H1 (cell line): ENCODE measurements around the gene ACTL10. TPM values are rescaled to one million over a fixed set of nuclear protein-coding genes. Genes with fewer than 3 reads are reported as not detected.
"Not testable (repeated sequence)": the region's sequence is repeated elsewhere in the genome, so short reads cannot be mapped to it uniquely, and the experiment has no call there.

Experiments
- CTCF ChIA-PET: fragments of 300-600 bp; sonication (Branson Sonifier 250); formaldehyde crosslinking; loops from one replicate; lab custom pipeline; 2021; ENCODE audit not compliant: partially characterized antibody; lab: Charles Lee
- POLR2A ChIA-PET: fragments of 300-600 bp; sonication (Branson Sonifier 250); formaldehyde crosslinking; loops from one replicate; lab custom pipeline; 2021; ENCODE audit warnings: inconsistent platforms; ENCODE audit not compliant: partially characterized antibody; lab: Charles Lee
- DNase-seq, 2 experiments: peaks; one replicate each; pipeline versions ENCODE4 v3.0.0 to v3.0.0-alpha.2; 2010 to 2022; ENCODE audit warnings: low spot score in 2 of 2, low read depth in 1 of 2, mixed read lengths in 1 of 2
- FAIRE-seq: peaks from 2 replicates; lab custom pipeline; 2011; peaks lifted over from hg19 to GRCh38; lab: Jason Lieb, UNC
- H2AFZ ChIP-seq: 2 replicates; pipeline ENCODE4 v1.8.1; 2012; ENCODE audit warnings: low read length, inconsistent platforms
- H2AK5ac ChIP-seq: 2 replicates; pipeline ENCODE4 v1.6.1; 2013; ENCODE audit warnings: low read depth, low read length
- H2BK120ac ChIP-seq: replicated peaks from 2 replicates; pipeline ENCODE3; 2013; ENCODE audit warnings: low read depth, low read length, inconsistent platforms
- H2BK12ac ChIP-seq: 2 replicates; pipeline ENCODE4 v1.6.1; 2013; ENCODE audit warnings: low read depth, low read length
- H2BK15ac ChIP-seq: 2 replicates; pipeline ENCODE4 v1.6.1; 2013; ENCODE audit warnings: low read length
- H2BK20ac ChIP-seq: 2 replicates; pipeline ENCODE4 v1.6.1; 2013; ENCODE audit warnings: low read length
- H2BK5ac ChIP-seq: 2 replicates; pipeline ENCODE4 v1.6.1; 2013; ENCODE audit warnings: low read depth, low read length
- H3K14ac ChIP-seq: 2 replicates; pipeline ENCODE4 v1.6.1; 2013; ENCODE audit warnings: inconsistent platforms; ENCODE audit not compliant: insufficient read length
- H3K18ac ChIP-seq: 2 replicates; pipeline ENCODE4 v1.6.1; 2013; ENCODE audit warnings: low read length; ENCODE audit errors: extremely low read depth
- H3K23ac ChIP-seq: 2 replicates; pipeline ENCODE4 v1.6.1; 2013; ENCODE audit warnings: inconsistent platforms; ENCODE audit not compliant: insufficient read length
- H3K23me2 ChIP-seq: 2 replicates; pipeline ENCODE4 v1.6.1; 2013; ENCODE audit warnings: low read depth, low read length
- H3K27ac ChIP-seq: 2 replicates; pipeline ENCODE4 v1.6.1; 2011; ENCODE audit warnings: low read depth, low read length, inconsistent platforms
- H3K27me3 ChIP-seq, 4 experiments: replicated peaks in 1 of 4; 1 replicate in 1 of 4; 2 replicates in 3 of 4; pipeline versions ENCODE4 v1.6.1 to v1.8.1; 2011 to 2013; ENCODE audit warnings: low read length in 3 of 4, mild to moderate bottlenecking in 3 of 4, inconsistent platforms in 2 of 4, mixed read lengths in 2 of 4, moderate library complexity in 1 of 4; ENCODE audit not compliant: control insufficient read depth in 3 of 4, insufficient read depth in 3 of 4; ENCODE audit errors: extremely low read depth in 1 of 4
- H3K36me3 ChIP-seq, 4 experiments: 2 replicates each; pipeline versions ENCODE4 v1.6.1 to v1.8.1; 2011 to 2013; ENCODE audit warnings: mild to moderate bottlenecking in 4 of 4, low read length in 3 of 4, moderate library complexity in 2 of 4, control low read depth in 1 of 4, inconsistent platforms in 1 of 4; ENCODE audit not compliant: insufficient read depth in 4 of 4, control insufficient read depth in 2 of 4
- H3K4ac ChIP-seq: replicated peaks from 2 replicates; pipeline ENCODE3; 2013; ENCODE audit warnings: low read length, low read depth, mixed read lengths, inconsistent platforms; ENCODE audit not compliant: insufficient read length
- H3K4me1 ChIP-seq, 4 experiments: replicated peaks in 1 of 4; 1 replicate in 1 of 4; 2 replicates in 3 of 4; pipeline versions ENCODE4 v1.6.1 to v1.8.1; 2011 to 2013; ENCODE audit warnings: low read length in 3 of 4, inconsistent platforms in 2 of 4, mixed read lengths in 1 of 4; ENCODE audit not compliant: insufficient read depth in 4 of 4, control insufficient read depth in 3 of 4
- H3K4me2 ChIP-seq, 2 experiments: 2 replicates each; pipeline versions ENCODE4 v1.6.1 to v1.8.1; 2011 to 2013; ENCODE audit warnings: low read depth in 2 of 2, low read length in 2 of 2, control low read depth in 1 of 2, inconsistent platforms in 1 of 2, mild to moderate bottlenecking in 1 of 2; ENCODE audit not compliant: insufficient read depth in 1 of 2
- H3K4me3 ChIP-seq, 4 experiments: fragments of 200-600, 300-600 bp in 1 of 4; sonication (generic), shearing (Covaris generic), sonication (Bioruptor Twin) in 1 of 4; 2 replicates each; pipeline versions ENCODE4 v1.5.1 to v1.8.1; 2011 to 2016; ENCODE audit warnings: low read length in 4 of 4, low read depth in 3 of 4, control low read depth in 2 of 4, inconsistent platforms in 2 of 4, mild to moderate bottlenecking in 2 of 4, mixed read lengths in 1 of 4, moderate library complexity in 1 of 4; ENCODE audit not compliant: insufficient read depth in 2 of 4; ENCODE audit errors: extremely low read depth in 1 of 4
- H3K56ac ChIP-seq: replicated peaks from 2 replicates; pipeline ENCODE3; 2013; ENCODE audit warnings: low read depth, mild to moderate bottlenecking, mixed read lengths, low read length, inconsistent platforms; ENCODE audit not compliant: insufficient read length
- H3K79me1 ChIP-seq: 2 replicates; pipeline ENCODE4 v1.6.1; 2013; ENCODE audit warnings: low read depth, low read length, control low read depth
- H3K79me2 ChIP-seq, 2 experiments: 2 replicates each; pipeline versions ENCODE4 v1.6.1 to v1.8.1; 2012 to 2013; ENCODE audit warnings: low read length in 2 of 2, mild to moderate bottlenecking in 2 of 2, inconsistent platforms in 1 of 2; ENCODE audit not compliant: insufficient read depth in 2 of 2, control insufficient read depth in 1 of 2
- H3K9ac ChIP-seq, 4 experiments: replicated peaks in 1 of 4; 1 replicate in 1 of 4; 2 replicates in 3 of 4; pipeline versions ENCODE4 v1.6.1 to v1.8.1; 2011 to 2013; ENCODE audit warnings: low read depth in 3 of 4, low read length in 3 of 4, control low read depth in 2 of 4, mild to moderate bottlenecking in 2 of 4, moderate library complexity in 2 of 4, inconsistent platforms in 1 of 4; ENCODE audit errors: extremely low read depth in 1 of 4
- H3K9me3 ChIP-seq, 2 experiments: 2 replicates each; pipeline versions ENCODE4 v1.6.1 to v1.8.1; 2012 to 2013; ENCODE audit warnings: mild to moderate bottlenecking in 2 of 2, moderate library complexity in 2 of 2, control low read depth in 1 of 2, inconsistent platforms in 1 of 2, low read depth in 1 of 2, low read length in 1 of 2, mixed read lengths in 1 of 2; ENCODE audit not compliant: insufficient read depth in 2 of 2
- H4K20me1 ChIP-seq, 2 experiments: replicated peaks in 1 of 2; 2 replicates each; pipeline versions ENCODE3 to v1.8.1; 2011 to 2013; ENCODE audit warnings: inconsistent platforms in 2 of 2, low read length in 2 of 2, mild to moderate bottlenecking in 1 of 2; ENCODE audit not compliant: insufficient read depth in 2 of 2, control insufficient read depth in 1 of 2
- H4K5ac ChIP-seq: 2 replicates; pipeline ENCODE4 v1.6.1; 2013; ENCODE audit warnings: low read length, low read depth, mixed read lengths, inconsistent platforms; ENCODE audit not compliant: insufficient read length
- H4K8ac ChIP-seq: 2 replicates; pipeline ENCODE4 v1.8.0; 2013; ENCODE audit warnings: mild to moderate bottlenecking, moderate library complexity, low read length, inconsistent platforms; ENCODE audit not compliant: insufficient read depth; ENCODE audit errors: extremely low read depth
- H4K91ac ChIP-seq: replicated peaks from 2 replicates; pipeline ENCODE3; 2013; ENCODE audit warnings: low read length, mixed read lengths, inconsistent platforms; ENCODE audit not compliant: insufficient read length
- WGBS, 2 experiments: shearing (Covaris generic) in 1 of 2; methylation state at CpG; one replicate each; pipeline versions ENCODE4 v1.1.6 to v1.1.7; 2013 to 2015; ENCODE audit warnings: low lambda C conversion rate in 2 of 2, mixed read lengths in 2 of 2, inconsistent platforms in 1 of 2, low coverage in 1 of 2, missing lambda C conversion rate in 1 of 2; ENCODE audit not compliant: insufficient replicate concordance in 2 of 2, insufficient coverage in 1 of 2, insufficient read length in 1 of 2; ENCODE audit errors: extremely low coverage in 1 of 2, missing lambda C conversion rate in 1 of 2; 5-methylcytosine and 5-hydroxymethylcytosine counted together
- polyA plus RNA-seq, 7 experiments: library from polyadenylated mRNA; depleted of rRNA in 3 of 7; stranded (reverse) in 5 of 7; unstranded in 2 of 7; fragments of >200 nt in 5 of 7; fragments of 200-250 nt in 2 of 7; gene quantifications; 1 replicate in 5 of 7; 2 replicates in 1 of 7; 4 replicates in 1 of 7; pipeline versions ENCODE4 v1.2.1 to v1.2.3, GENCODE V29; 2011 to 2013; ENCODE audit warnings: missing spikeins in 2 of 7, mixed read lengths in 2 of 7
- total RNA-seq: library from RNA; stranded (reverse); fragmentation: NEBNext Ultra II Directional; extraction: Animal tissue kit (Norgen Biotek cat#: 25700); gene quantifications from 2 replicates; pipeline ENCODE4 v1.2.1, GENCODE V29; 2021

Gene ACTL10
- total and polyA plus RNA-seq, 2 of the 8 experiments (the other 6 are each of a cell fraction or from before 2014, with no cell fraction given): 0.26 TPM; not detected in 1

- not testable (repeated sequence) for H3K4me1 ChIP-seq, H2BK120ac ChIP-seq
Measured at GRCh38 chr20:33700696-33701441, 34.1 kb downstream of the ACTL10 start.

More at GRCh38 chr20:33700696-33701441, 34.1 kb downstream of the ACTL10 start:
- POLR2A ChIA-PET, H3K27ac ChIP-seq, H3K23me2 ChIP-seq, H4K91ac ChIP-seq, H3K56ac ChIP-seq, H3K79me1 ChIP-seq, H3K79me2 ChIP-seq, H3K4ac ChIP-seq, DNase-seq, H3K36me3 ChIP-seq, H3K18ac ChIP-seq, H4K20me1 ChIP-seq, H3K9ac ChIP-seq, H3K27me3 ChIP-seq, H2AFZ ChIP-seq, H3K4me2 ChIP-seq, H2BK5ac ChIP-seq, H3K23ac ChIP-seq, H3K4me3 ChIP-seq, H2BK20ac ChIP-seq, H2AK5ac ChIP-seq, H3K14ac ChIP-seq, H2BK15ac ChIP-seq, H2BK12ac ChIP-seq, FAIRE-seq, H4K5ac ChIP-seq, H4K8ac ChIP-seq: not testable (repeated sequence)
- 93% methylated on average over 29 of the region's 45 CpGs; no CpG with 5 or more reads in 1 of the 2 experiments for WGBS, 2 experiments
- CTCF ChIA-PET: interaction anchor here (0.6 kb wide), 1 partner anchor 35 kb away, joined by 3 read pairs; no protein-coding TSS in a partner anchor
- peaks cover 5 to 29% of the 10 kb centered on the region in 2 experiments; a peak in 2 of 4 replicates for H3K9me3 ChIP-seq
